ENCODE data around the gene PREX1.

Gene PREX1

DNA sequence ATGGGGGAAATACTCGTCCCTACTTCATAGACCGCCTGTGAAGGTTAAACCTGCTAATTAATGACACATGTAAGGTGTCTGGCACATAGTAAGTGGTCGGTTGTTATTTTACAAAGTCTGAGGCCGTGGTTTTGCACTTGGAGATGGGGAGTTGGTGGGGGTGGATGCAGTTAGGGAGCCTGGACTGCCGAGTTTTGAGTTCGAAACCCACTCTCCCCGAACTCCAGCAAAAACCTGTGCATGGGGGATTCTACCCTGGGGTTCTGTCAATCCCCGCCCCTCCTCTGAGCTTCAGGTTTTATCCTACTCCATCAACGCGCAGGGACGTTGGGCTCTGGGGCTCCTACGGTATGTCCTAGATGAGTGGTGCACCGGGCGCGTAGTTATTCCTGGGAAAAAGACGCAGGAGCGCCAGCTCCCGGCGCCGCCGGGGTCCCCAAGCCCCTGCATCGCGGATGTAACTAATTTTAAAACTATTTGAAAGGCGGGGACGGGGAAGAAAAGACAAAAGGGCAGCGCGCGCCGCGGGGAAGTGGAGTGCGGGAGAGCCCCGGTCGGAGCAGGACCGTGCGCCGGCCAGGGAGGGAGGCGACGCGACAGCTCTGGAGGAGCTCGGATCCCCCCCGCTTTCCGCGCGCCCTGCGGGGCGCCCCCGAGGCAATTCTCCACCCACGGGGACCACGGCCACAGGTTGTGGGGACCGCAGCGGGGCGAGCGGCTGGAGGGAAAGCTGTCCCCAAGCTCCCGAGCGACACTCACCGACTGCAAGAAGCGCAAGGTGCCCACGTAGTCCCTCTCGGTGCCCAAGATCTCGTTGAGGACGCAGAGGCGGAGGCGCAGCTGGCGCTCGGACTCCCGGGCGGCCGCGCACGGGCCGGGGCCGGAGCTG lies 672 bp downstream of the PREX1 start:
- DNase-seq, result peak in 14 of 56 donors; percentile 25 to 62 (median 39)

GRCh38 chr20:48826480-48826879 lies 1.3 kb downstream of the PREX1 start:
- peak in 4 of 56 donors; percentile 17 to 56 (median 37) for DNase-seq

GRCh38 chr20:48826069-48826468 lies 1.7 kb downstream of the PREX1 start:
- DNase-seq, result peak in 5 of 56 donors; percentile 23 to 56 (median 32)

DNA sequence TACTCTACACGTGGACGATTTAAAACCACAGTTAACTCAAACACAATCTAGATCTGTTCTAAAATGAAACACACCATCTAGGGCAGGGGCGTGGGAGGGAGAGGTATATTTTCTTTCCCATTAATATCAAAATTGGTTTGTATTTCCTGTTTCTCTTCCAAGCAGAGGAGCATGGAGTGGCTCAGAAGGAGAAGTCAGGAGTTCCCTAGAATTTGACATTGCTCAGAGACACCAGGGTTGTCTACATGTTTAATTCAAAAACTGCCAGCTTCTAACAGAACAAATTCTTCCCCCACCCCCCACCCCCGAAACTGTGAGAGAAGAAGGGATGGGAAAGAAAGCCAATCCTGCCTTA lies 2.3 kb downstream of the PREX1 start:
- DNase-seq, result peak in 2 of 56 donors; percentile 19 to 24

DNA sequence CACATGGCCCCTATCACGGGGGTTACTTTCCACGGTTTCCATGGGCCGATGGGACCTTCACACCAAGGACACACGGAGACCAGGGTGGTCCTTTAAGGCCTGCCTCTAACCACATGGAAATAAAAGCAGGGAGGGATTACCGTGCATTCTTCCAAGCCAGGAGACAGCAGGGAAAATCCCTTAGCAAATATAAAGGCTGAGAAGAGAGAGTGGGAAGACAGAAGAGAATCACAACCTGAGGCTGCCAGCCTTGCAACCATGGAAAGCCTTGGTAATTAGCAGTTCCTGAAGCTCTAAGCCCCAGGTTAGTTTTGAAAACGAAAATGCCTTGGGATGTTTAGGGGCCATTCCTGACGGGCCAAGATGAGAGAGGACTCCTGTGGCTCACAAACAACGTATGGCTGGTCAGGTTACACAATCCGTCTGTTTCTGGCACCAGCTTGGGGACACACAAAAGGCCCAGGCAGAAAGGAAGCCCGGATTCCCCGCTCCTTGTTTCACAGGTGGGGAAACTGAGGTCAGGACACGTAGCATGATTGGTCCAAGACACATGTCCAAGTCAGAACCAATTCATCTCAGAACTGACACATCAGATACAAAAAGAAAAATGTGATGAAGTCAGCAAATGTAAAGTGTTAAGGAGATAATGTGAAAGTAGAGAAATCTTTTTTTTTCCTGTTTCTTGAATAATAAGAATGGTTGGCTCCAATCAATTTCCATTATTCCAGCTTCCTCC lies 2.8 kb downstream of the PREX1 start:
- DNase-seq, result peak in 3 of 56 donors; percentile 13 to 45 (median 26)

- peak in 5 of 56 donors; percentile 19 to 46 (median 39) for DNase-seq
Observed at GRCh38 chr20:48823960-48824498, 3.8 kb downstream of the PREX1 start.

DNA sequence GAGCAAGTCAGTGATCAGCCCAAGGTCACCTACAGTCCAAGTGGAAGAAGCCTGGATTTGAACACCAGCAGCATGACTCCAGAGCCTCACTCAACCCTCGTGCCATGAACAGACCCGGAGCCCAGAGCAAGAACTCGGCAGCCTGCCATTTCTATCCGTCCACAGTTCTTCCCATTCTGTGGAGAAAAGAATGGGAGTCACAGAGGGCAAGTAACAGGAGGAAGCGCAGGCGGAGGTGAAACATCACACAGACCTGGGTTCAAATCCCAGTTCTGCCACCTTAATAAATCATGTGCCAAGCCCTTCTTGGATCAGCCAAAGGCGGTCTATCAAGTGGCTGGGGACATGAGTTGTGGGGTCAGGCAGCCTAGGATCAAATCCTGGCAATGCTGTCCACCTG lies 4.3 kb downstream of the PREX1 start:
- peak in 13 of 56 donors; percentile 21 to 64 (median 34) for DNase-seq

GRCh38 chr20:48822879-48823385 lies 4.9 kb downstream of the PREX1 start:
- peak in 8 of 56 donors; percentile 17 to 41 (median 28) for DNase-seq

DNA sequence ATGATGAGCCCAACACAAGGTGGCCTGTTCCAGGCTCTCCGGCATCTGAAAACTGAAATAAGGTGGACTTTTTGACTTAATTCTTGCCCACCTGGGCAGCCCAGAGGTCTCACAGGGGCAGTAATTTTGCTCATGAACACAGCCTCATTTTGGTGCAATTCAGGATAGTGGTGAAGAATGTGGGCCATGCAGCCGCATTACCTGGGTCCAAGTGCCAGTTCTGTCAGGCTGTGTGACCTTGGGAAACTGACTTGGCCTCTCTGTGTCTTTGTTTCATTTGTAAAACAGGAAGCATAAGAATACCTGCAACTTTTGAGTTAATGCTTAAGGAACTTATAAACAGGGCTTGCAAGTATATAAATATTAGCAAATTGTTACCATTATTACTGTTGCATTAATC lies 5.6 kb downstream of the PREX1 start:
- DNase-seq, result no peak

DNA sequence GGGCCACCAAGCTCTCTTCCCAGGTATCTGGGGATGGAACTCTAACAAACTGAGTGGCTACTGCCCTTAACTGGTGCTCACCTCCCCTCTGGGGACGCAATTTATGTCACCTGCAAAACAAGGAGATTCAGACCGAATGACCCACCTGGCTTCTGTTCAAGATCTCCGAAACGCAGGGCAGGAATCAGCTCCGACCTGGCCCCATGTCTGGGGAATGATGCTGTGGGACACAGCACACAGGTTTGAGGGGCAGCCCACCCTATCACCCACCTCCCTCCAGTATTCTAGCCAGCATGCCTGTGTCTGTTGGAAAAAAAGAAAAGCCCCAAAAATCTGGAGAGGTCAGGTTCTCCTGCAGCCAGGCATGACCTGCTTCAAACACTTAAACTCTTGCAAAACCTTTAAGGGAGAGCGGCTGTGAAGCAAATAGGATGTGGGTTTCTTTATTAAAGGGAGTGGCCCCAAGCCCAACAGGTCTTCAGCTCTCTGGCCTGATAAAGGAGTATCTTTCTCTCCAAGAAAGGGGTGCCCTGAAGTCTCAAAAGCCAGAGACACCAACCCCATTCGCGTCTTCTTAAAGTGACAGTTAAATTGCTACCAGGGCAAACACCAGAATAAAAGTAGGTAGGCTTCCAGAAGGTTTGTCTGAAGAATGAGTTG lies 6.4 kb downstream of the PREX1 start:
- no peak for DNase-seq

- no peak for DNase-seq
Observed at GRCh38 chr20:48820649-48820973, 7.2 kb downstream of the PREX1 start.

GRCh38 chr20:48819821-48820648 lies 7.8 kb downstream of the PREX1 start:
- DNase-seq, result peak in 5 of 56 donors; percentile 10 to 37 (median 24)

DNA sequence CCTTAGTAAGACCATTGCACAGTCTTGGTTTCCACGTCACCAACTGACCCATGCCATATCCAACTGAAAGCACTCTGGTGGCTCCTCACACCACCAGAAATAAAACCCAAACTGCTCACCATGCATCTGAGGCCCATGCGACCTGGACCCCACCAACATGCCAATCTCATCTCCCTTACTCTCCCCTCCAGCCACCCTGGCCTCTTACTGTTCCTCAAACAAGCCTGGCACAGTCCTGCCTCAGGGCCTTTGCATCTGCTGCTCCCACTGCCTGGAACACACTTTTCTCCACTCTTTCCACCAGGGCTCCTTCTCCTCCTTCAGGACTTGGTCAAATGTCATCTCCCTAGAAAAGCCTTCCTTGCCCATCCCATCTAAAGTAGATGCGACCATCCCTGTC lies 8.7 kb downstream of the PREX1 start:
- no peak for DNase-seq

GRCh38 chr20:48818481-48818987 lies 9.3 kb downstream of the PREX1 start:
- DNase-seq, result no peak

GRCh38 chr20:48818031-48818370 lies 9.8 kb downstream of the PREX1 start:
- no peak for DNase-seq

GRCh38 chr20:48817367-48818030 lies 10.3 kb downstream of the PREX1 start:
- no peak for DNase-seq

GRCh38 chr20:48816282-48817205 lies 11.3 kb downstream of the PREX1 start:
- no peak for DNase-seq

GRCh38 chr20:48815537-48815936 lies 12.3 kb downstream of the PREX1 start:
- DNase-seq, result no peak

DNA sequence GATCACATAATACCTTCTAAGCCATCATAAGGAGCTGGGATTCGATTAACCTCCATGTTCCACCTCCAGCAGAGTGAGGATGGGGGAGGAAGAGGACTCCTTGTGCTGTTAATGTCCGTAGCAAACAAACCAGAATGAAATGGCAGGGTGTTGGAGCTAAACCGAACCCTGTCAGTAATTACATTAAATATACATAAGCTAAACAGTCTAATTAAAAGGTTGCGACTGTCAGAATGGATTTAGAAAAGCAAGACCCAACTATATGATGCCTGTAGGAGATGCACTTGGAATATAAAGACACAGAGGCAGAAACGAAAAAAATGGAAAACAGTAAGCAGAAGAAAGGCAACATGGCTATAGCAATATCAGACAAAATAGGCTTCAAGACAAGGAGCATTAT lies 13.2 kb downstream of the PREX1 start:
- no peak for DNase-seq
